SH-SY5Y (cell line): ENCODE measurements around the gene ARID3B.

Source experiments
- GATA2 ChIP-seq: IDR thresholded peaks from 2 replicates; pipeline ENCODE4 v1.6.1; 2011; ENCODE audit warnings: mild to moderate bottlenecking, low read depth, low read length
- GATA3 ChIP-seq: IDR thresholded peaks from 2 replicates; pipeline ENCODE4 v1.6.1; 2011; ENCODE audit warnings: low read depth, mild to moderate bottlenecking, low read length, moderate library complexity

DNA sequence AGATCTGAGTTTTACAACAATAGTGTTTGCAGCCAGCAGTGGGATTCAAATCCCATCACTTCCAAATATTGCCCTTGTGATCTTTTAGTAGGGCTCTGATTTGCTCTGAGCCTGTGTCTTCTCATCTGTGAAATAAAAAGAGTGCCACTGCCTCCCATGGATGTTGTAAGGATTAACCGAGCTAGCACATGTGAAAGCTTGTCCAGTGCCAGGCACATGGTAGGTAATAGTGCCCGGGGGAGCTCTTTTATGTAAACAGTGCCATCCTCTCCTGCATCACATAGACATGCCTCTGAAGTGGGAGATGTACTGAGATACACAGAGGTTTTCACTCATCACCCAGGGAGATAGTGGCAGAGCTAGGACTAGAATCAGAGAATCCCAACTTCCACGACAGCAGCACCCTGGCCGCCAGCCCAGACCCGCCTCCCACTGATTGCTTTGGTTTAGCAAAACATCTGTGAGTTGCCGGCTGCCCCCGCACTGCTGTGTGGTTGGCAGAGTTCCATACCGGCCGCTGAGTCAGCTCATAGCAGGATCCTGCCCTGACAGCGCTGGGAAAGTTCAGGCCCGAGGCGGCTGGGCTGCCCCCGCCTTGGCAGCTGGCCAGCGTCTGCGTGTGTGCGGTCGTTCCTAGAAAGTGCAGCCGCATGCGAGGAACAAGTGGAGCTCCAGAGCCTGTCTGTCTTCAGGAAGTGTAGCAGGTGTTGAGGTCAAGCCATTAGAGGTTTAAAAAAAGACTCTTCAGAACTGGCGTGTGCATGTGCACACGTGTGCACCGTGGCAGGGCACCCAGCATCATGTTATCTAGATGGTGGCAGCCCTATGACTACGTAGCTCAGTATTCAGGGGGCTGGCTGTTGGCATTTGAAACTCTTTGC lies 5.0 kb downstream of the ARID3B start:
- TF ChIP-seq GATA3 (no peak), GATA2 (peak; percentile 58)
